K562 (cell line): Measurements from ENCODE around the gene PHKB. TPM values are rescaled to one million over a fixed set of nuclear protein-coding genes. Genes with fewer than 3 reads are reported as not detected.

Experiments
- FOS ChIP-seq: IDR thresholded peaks from 3 replicates; pipeline ENCODE4 v1.6.1; 2011; ENCODE audit not compliant: insufficient read length; ENCODE audit errors: extremely low read depth
- FOXA3 ChIP-seq, 2 experiments: fragments of 450-650 bp in 1 of 2; sonication (generic) in 1 of 2; formaldehyde crosslinking; IDR thresholded peaks in 1 of 2; conservative IDR thresholded peaks in 1 of 2; 2 replicates each; pipeline versions ENCODE4 v1.4.0 to v1.8.0; 2020 to 2022; ENCODE audit warnings: mild to moderate bottlenecking in 2 of 2, missing genetic modification reagents in 1 of 2
- HCFC1 ChIP-seq: IDR thresholded peaks from 2 replicates; pipeline ENCODE4 v1.6.1; 2012; ENCODE audit warnings: low read depth, low read length, improper control_type of control experiment
- HNRNPK ChIP-seq: fragments of 200-400 bp; formaldehyde crosslinking; IDR thresholded peaks from one replicate; pipeline ENCODE4 v1.6.1; 2018; ENCODE audit warnings: mild to moderate bottlenecking, low read depth, low read length; ENCODE audit not compliant: poor library complexity, severe bottlenecking
- NFE2L1 ChIP-seq: fragments of 450-650 bp; IDR thresholded peaks from 2 replicates; pipeline ENCODE4 v1.6.1; 2016; ENCODE audit warnings: missing genetic modification characterization, low read depth, mild to moderate bottlenecking, missing compliant biosample characterization, moderate library complexity, borderline replicate concordance
- NRF1 ChIP-seq, 2 experiments: fragments of 450-650 bp; IDR thresholded peaks in 1 of 2; conservative IDR thresholded peaks in 1 of 2; 2 replicates each; pipeline ENCODE4 v1.6.1; 2014; ENCODE audit warnings: mild to moderate bottlenecking in 2 of 2
- POLR2A ChIP-seq: fragments of 450-650 bp; conservative IDR thresholded peaks from 2 replicates; pipeline ENCODE4 v1.6.1; 2016
- POLR2AphosphoS2 ChIP-seq: IDR thresholded peaks from 2 replicates; pipeline ENCODE4 v1.6.1; 2012; ENCODE audit warnings: low read length, improper control_type of control experiment
- TAF1 ChIP-seq: IDR thresholded peaks from 2 replicates; pipeline ENCODE4 v1.6.1; 2011; ENCODE audit warnings: mild to moderate bottlenecking, low read length, moderate library complexity; ENCODE audit not compliant: insufficient read depth, control insufficient read depth, severe bottlenecking; ENCODE audit errors: extremely low read depth
- TAF15 ChIP-seq: fragments of 200-400 bp; formaldehyde crosslinking; IDR thresholded peaks from 2 replicates; pipeline ENCODE4 v1.6.1; 2017; ENCODE audit warnings: mild to moderate bottlenecking, low read depth, low read length, moderate library complexity
- ZBTB7A ChIP-seq: IDR thresholded peaks from 2 replicates; pipeline ENCODE4 v1.6.1; 2011; ENCODE audit warnings: low read depth, mild to moderate bottlenecking, low read length, moderate library complexity, borderline replicate concordance; ENCODE audit not compliant: control insufficient read depth
- polyA plus RNA-seq, 8 experiments: library from polyadenylated mRNA; depleted of rRNA in 4 of 8; stranded (reverse) in 5 of 8; unstranded in 3 of 8; fragments of >200 nt; fragmentation: Nextera tagmentation in 2 of 8; fragmentation: Illumina TruSeq in 1 of 8; extraction: Ambion mirVana in 2 of 8; extraction: Trizol in 1 of 8; gene quantifications; 2 replicates each; pipeline versions ENCODE4 v1.2.1 to v1.2.3, GENCODE V29; 2011 to 2014; ENCODE audit warnings: inconsistent platforms in 1 of 8, missing spikeins in 1 of 8
- total RNA-seq, 7 experiments: library from RNA; depleted of rRNA in 6 of 7; stranded (reverse); fragments of >200 nt in 6 of 7; fragmentation: Illumina TruSeq in 2 of 7; extraction: Trizol in 2 of 7; gene quantifications; 2 replicates each; pipeline versions ENCODE4 v1.2.1 to v1.2.3, GENCODE V29; 2011 to 2021; ENCODE audit warnings: low replicate concordance in 1 of 7
- TF ChIP-seq, protein P1 (sequence below): fragments of 450-650 bp; IDR thresholded peaks from 2 replicates; pipeline ENCODE4 v1.6.1; 2016; ENCODE audit warnings: low read depth, mild to moderate bottlenecking, moderate library complexity
- TF ChIP-seq, protein P2 (sequence below): sonication (generic); IDR thresholded peaks from 2 replicates; pipeline ENCODE4 v1.6.1; 2016
- TF ChIP-seq, protein P3 (sequence below): conservative IDR thresholded peaks from 2 replicates; pipeline ENCODE4 v1.6.1; 2011; ENCODE audit warnings: low read depth, mild to moderate bottlenecking, low read length; ENCODE audit not compliant: control insufficient read depth
- TF ChIP-seq, protein P4 (sequence below): fragments of 250-450 bp; sonication (Bioruptor Pico); IDR thresholded peaks from 2 replicates; pipeline ENCODE4 v1.9.0; 2021; ENCODE audit warnings: mild to moderate bottlenecking
- TF ChIP-seq, protein P5 (sequence below): sonication (generic); formaldehyde crosslinking; IDR thresholded peaks from 2 replicates; pipeline ENCODE4 v1.8.0; 2023; ENCODE audit warnings: mild to moderate bottlenecking, missing genetic modification reagents
- TF ChIP-seq, protein P6 (sequence below): fragments of 450-650 bp; IDR thresholded peaks from 2 replicates; pipeline ENCODE4 v1.6.1; 2018; ENCODE audit warnings: mild to moderate bottlenecking, low read depth; ENCODE audit not compliant: partially characterized antibody

The PHKB gene
- total and polyA plus RNA-seq, 9 of the 15 experiments (the other 6 are each of a cell fraction or from before 2014, with no cell fraction given): 24.7 to 92.3 (median 67.0) TPM

DNA sequence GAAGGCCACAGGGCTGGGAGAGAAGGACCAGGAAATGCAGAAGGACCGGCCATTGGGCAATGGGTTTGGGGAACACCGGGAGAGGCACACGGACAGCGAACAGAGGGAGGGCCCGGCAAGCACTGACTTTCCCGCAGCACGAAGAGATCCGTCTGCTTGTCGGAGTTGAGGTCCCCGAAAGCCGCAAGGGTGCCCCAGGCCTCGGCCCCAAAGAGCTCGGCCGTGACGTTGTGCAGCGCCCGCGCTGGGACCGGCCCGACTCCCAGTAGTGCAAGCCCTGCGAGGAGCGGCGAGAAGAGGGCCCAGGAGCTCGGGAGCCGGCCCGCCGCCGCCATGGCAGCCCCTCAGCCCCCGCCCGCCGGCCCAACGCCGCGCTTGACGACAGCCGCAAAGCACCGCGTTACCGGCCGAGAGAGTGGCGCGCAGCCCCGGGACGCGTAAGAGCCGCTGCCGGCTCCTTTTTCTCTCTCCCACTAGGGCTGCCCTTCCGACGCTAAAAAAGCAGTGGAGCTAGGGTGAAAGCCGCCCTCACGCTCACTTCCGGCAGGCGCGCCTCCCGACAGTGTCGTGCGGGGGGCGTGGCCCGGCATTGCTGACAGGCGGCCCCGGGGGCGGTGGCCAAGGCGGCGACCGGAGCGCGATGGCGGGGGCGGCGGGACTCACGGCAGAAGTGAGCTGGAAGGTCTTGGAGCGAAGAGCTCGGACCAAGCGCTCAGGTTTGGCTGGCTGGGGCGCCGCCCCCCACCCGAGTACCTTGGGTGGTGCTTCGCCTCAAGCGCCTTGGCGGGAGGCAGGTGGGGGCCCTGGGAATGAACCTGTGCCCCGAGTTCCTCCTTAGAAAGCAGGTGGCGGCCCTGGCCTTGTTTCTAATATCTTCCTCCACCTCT, at the start of gene PHKB, which contains the start of gene ITFG1 (continued):
- no peak for TF ChIP-seq FOS
- TF ChIP-seq POLR2AphosphoS2: no peak
- TF ChIP-seq, protein P1, sequence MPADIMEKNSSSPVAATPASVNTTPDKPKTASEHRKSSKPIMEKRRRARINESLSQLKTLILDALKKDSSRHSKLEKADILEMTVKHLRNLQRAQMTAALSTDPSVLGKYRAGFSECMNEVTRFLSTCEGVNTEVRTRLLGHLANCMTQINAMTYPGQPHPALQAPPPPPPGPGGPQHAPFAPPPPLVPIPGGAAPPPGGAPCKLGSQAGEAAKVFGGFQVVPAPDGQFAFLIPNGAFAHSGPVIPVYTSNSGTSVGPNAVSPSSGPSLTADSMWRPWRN: no peak
- TF ChIP-seq, protein P2, sequence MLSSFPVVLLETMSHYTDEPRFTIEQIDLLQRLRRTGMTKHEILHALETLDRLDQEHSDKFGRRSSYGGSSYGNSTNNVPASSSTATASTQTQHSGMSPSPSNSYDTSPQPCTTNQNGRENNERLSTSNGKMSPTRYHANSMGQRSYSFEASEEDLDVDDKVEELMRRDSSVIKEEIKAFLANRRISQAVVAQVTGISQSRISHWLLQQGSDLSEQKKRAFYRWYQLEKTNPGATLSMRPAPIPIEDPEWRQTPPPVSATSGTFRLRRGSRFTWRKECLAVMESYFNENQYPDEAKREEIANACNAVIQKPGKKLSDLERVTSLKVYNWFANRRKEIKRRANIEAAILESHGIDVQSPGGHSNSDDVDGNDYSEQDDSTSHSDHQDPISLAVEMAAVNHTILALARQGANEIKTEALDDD: no peak
- peak; percentile 98 for TF ChIP-seq TAF1
- no peak for TF ChIP-seq NFE2L1
- TF ChIP-seq, protein P3, sequence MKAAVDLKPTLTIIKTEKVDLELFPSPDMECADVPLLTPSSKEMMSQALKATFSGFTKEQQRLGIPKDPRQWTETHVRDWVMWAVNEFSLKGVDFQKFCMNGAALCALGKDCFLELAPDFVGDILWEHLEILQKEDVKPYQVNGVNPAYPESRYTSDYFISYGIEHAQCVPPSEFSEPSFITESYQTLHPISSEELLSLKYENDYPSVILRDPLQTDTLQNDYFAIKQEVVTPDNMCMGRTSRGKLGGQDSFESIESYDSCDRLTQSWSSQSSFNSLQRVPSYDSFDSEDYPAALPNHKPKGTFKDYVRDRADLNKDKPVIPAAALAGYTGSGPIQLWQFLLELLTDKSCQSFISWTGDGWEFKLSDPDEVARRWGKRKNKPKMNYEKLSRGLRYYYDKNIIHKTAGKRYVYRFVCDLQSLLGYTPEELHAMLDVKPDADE: 0 out of 2 replicates have a peak, but pooled peaks have one; percentile 24
- peak; percentile 46; the same call in 1 of the 2 replicates for TF ChIP-seq ZBTB7A
- TF ChIP-seq, protein P4, sequence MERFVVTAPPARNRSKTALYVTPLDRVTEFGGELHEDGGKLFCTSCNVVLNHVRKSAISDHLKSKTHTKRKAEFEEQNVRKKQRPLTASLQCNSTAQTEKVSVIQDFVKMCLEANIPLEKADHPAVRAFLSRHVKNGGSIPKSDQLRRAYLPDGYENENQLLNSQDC: no peak
- no peak for TF ChIP-seq TAF15
- peak; percentile 56 for TF ChIP-seq HCFC1
- TF ChIP-seq POLR2A: peak; percentile 91
- 0 out of 4 replicates have a peak, but pooled peaks of 1 of the 2 experiments have one; percentile 11 for TF ChIP-seq FOXA3 (CRISPR knock-in tag; conservative IDR thresholded peaks at IDR 0.05 in 1 of 2, IDR thresholded peaks at IDR 0.05 in 1 of 2)
- TF ChIP-seq, protein P5, sequence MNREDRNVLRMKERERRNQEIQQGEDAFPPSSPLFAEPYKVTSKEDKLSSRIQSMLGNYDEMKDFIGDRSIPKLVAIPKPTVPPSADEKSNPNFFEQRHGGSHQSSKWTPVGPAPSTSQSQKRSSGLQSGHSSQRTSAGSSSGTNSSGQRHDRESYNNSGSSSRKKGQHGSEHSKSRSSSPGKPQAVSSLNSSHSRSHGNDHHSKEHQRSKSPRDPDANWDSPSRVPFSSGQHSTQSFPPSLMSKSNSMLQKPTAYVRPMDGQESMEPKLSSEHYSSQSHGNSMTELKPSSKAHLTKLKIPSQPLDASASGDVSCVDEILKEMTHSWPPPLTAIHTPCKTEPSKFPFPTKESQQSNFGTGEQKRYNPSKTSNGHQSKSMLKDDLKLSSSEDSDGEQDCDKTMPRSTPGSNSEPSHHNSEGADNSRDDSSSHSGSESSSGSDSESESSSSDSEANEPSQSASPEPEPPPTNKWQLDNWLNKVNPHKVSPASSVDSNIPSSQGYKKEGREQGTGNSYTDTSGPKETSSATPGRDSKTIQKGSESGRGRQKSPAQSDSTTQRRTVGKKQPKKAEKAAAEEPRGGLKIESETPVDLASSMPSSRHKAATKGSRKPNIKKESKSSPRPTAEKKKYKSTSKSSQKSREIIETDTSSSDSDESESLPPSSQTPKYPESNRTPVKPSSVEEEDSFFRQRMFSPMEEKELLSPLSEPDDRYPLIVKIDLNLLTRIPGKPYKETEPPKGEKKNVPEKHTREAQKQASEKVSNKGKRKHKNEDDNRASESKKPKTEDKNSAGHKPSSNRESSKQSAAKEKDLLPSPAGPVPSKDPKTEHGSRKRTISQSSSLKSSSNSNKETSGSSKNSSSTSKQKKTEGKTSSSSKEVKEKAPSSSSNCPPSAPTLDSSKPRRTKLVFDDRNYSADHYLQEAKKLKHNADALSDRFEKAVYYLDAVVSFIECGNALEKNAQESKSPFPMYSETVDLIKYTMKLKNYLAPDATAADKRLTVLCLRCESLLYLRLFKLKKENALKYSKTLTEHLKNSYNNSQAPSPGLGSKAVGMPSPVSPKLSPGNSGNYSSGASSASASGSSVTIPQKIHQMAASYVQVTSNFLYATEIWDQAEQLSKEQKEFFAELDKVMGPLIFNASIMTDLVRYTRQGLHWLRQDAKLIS (CRISPR knock-in tag): no peak
- TF ChIP-seq, protein P6, sequence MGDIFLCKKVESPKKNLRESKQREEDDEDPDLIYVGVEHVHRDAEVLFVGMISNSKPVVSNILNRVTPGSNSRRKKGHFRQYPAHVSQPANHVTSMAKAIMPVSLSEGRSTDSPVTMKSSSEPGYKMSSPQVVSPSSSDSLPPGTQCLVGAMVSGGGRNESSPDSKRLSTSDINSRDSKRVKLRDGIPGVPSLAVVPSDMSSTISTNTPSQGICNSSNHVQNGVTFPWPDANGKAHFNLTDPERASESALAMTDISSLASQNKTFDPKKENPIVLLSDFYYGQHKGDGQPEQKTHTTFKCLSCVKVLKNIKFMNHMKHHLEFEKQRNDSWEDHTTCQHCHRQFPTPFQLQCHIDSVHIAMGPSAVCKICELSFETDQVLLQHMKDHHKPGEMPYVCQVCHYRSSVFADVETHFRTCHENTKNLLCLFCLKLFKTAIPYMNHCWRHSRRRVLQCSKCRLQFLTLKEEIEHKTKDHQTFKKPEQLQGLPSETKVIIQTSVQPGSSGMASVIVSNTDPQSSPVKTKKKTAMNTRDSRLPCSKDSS: no peak
- TF ChIP-seq HNRNPK: no peak
- TF ChIP-seq NRF1 (conservative IDR thresholded peaks at IDR 0.05 in 1 of 2, IDR thresholded peaks at IDR 0.05 in 1 of 2): peak; percentile 69 to 74
